Peyer's patch (tissue), 4 donors: ENCODE measurements around the gene C18orf63. TPM values are rescaled to one million over a fixed set of nuclear protein-coding genes. Genes with fewer than 3 reads are reported as not detected.

ENCODE experiments used
- DNase-seq, 3 donors: peaks; one replicate each; pipeline ENCODE4 v3.0.0-alpha.2; 2017 to 2019
- H3K27ac ChIP-seq, 4 donors: fragments of 200-600 bp; sonication (generic); one replicate each; pipeline ENCODE4 v1.5.1; 2016 to 2019
- H3K27me3 ChIP-seq, 2 donors: fragments of 200-600 bp; sonication (generic); one replicate each; pipeline ENCODE4 v1.5.1; 2019
- H3K36me3 ChIP-seq, 3 donors: fragments of 200-600 bp; sonication (generic); one replicate each; pipeline ENCODE4 v1.5.1; 2016 to 2019
- H3K4me1 ChIP-seq, 4 donors: fragments of 200-600 bp; sonication (generic); one replicate each; pipeline ENCODE4 v1.5.1; 2016 to 2019
- H3K4me3 ChIP-seq, 4 donors: fragments of 200-600 bp; sonication (generic); 1 replicate in 3 of 4; 2 replicates in 1 of 4; pipeline ENCODE4 v1.5.1; 2016 to 2019; ENCODE audit warnings: mild to moderate bottlenecking in 1 of 4
- H3K9me3 ChIP-seq, 4 donors: fragments of 200-600 bp; sonication (generic); one replicate each; pipeline ENCODE4 v1.5.1; 2016 to 2019; ENCODE audit warnings: mild to moderate bottlenecking in 1 of 4
- POLR2A ChIP-seq, 2 donors: fragments of 450-650 bp; IDR thresholded peaks; one replicate each; pipeline ENCODE4 v1.5.1; 2017; ENCODE audit warnings: antibody characterized with exemption in 2 of 2, mild to moderate bottlenecking in 2 of 2, moderate library complexity in 2 of 2
- total RNA-seq, 4 donors: library from RNA; depleted of rRNA; stranded (reverse); fragments of >200 nt; gene quantifications; one replicate each; pipeline ENCODE4 v1.1.0, GENCODE V29; 2016
- TF ChIP-seq, protein P1 (sequence below), 6 experiments: fragments of 450-650 bp in 4 of 6; fragments of 200-600 bp in 2 of 6; sonication (generic) in 1 of 6; IDR thresholded peaks; one replicate each; pipeline ENCODE4 v1.5.1; 2017 to 2019; ENCODE audit warnings: antibody characterized with exemption in 6 of 6, mild to moderate bottlenecking in 3 of 6, moderate library complexity in 1 of 6

The C18orf63 gene
- total RNA-seq, 4 donors from 2014 or later = not detected

DNA sequence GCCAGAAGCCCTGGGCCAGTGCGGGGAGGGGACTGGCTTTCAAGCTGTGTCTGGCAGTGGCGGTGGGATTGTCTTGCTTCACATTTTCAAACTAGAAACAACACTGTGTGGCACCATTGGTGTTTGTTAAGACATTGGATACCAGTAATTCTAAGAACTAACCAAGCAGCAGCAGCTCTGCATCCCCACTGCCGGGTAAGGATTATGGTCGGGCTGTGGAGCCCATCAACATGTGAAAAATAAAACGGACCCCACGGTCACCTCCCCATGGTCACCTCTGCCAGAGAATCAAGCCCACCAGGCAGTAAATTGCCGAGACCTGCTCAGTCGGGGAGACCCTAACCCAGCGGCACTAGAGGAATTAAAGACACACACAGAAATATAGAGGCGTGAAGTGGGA, 65.3 kb downstream of the C18orf63 start:
- DNase-seq = peak in 1 of 3 donors; percentile 42
- H3K27ac ChIP-seq = no peak overlapping the region
- TF ChIP-seq, protein P1, sequence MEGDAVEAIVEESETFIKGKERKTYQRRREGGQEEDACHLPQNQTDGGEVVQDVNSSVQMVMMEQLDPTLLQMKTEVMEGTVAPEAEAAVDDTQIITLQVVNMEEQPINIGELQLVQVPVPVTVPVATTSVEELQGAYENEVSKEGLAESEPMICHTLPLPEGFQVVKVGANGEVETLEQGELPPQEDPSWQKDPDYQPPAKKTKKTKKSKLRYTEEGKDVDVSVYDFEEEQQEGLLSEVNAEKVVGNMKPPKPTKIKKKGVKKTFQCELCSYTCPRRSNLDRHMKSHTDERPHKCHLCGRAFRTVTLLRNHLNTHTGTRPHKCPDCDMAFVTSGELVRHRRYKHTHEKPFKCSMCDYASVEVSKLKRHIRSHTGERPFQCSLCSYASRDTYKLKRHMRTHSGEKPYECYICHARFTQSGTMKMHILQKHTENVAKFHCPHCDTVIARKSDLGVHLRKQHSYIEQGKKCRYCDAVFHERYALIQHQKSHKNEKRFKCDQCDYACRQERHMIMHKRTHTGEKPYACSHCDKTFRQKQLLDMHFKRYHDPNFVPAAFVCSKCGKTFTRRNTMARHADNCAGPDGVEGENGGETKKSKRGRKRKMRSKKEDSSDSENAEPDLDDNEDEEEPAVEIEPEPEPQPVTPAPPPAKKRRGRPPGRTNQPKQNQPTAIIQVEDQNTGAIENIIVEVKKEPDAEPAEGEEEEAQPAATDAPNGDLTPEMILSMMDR (IDR thresholded peaks at IDR 0.05) = no peak
- TF ChIP-seq POLR2A (IDR thresholded peaks at IDR 0.05) = no peak
- H3K36me3 ChIP-seq = no peaks in the 10 kb centered on the region
- no peaks in the 10 kb centered on the region for H3K4me1 ChIP-seq
- H3K4me3 ChIP-seq = no peak overlapping the region
- no peaks in the 10 kb centered on the region for H3K9me3 ChIP-seq
- no peaks in the 10 kb centered on the region for H3K27me3 ChIP-seq

DNA sequence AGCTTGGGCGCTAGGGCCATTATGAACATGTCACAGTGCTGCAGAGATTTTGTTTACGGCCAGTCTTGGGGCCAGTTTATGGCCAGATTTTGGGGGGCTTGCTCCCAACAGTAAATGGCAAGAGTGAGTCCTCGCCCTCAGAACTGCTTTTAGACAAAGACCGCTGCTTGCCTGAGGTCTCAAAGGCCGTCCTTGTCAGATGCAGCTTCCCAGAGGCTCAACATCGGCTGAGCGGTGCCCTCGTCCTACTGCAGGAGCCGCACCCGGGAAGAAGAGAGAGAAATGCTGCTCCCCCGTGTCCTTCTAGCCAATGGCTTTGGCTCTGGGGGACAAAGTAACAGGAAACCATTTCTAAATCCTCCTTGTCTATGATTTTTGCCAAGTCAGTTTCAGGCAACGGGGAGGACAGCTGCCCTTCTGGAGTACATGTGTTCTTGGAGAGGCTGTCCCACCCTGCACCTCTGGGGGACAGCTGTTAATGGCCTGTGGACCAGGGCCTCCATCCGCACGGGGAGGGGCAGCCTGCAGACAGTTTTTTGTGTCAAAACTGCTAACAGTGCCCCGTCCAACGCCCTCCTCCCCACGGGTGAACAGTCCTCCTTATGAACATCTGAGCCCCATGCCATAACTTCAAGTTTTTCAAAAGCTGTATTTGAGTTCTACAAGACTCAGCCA, 66.1 kb downstream of the C18orf63 start:
- TF ChIP-seq, protein P1 (IDR thresholded peaks at IDR 0.05) = no peak
- no peak for TF ChIP-seq POLR2A (IDR thresholded peaks at IDR 0.05)
- H3K4me1 ChIP-seq = no peaks in the 10 kb centered on the region

DNA sequence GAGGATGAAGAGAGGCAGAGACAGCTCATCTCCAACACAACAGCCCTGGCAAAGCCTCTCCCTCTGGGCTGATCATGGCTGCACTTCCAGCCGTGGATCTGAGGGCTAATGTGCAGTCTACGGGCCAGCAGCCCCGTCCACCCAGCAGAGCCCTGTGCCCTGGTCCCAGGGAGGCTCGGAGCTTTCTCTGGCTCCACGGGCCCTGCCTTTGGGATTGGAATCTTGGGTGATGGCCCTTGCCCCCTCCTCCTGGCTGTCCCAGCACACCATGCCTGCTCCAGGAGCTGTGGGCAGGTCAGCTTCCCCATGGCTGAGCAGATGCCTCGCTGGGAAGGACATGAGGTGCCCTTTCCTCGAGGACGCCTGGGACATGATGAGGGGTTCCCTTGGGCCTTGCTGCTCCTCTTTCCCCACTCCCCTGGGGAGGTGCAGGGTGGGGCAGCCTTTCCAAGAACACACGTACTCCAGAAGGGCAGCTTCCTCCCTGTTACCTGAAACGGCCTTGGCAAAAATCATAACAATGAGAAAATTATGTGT, 66.9 kb downstream of the C18orf63 start:
- H3K27ac ChIP-seq = no peak overlapping the region
- H3K27me3 ChIP-seq = no peaks in the 10 kb centered on the region
- no peaks in the 10 kb centered on the region for H3K36me3 ChIP-seq
- DNase-seq = peak in 1 of 3 donors; percentile 42
- no peaks in the 10 kb centered on the region for H3K9me3 ChIP-seq
- TF ChIP-seq POLR2A (IDR thresholded peaks at IDR 0.05) = no peak
- TF ChIP-seq, protein P1 (IDR thresholded peaks at IDR 0.05) = no peak
- no peak overlapping the region for H3K4me3 ChIP-seq
- no peaks in the 10 kb centered on the region for H3K4me1 ChIP-seq

More for the DNA sequence above, 66.1 kb downstream of the C18orf63 start:
- H3K27me3 ChIP-seq = no peaks in the 10 kb centered on the region
- H3K9me3 ChIP-seq = no peaks in the 10 kb centered on the region
- no peaks in the 10 kb centered on the region for H3K36me3 ChIP-seq
- no peak overlapping the region for H3K27ac ChIP-seq
- H3K4me3 ChIP-seq = no peak overlapping the region
- peak in 1 of 3 donors; percentile 39 for DNase-seq

DNA sequence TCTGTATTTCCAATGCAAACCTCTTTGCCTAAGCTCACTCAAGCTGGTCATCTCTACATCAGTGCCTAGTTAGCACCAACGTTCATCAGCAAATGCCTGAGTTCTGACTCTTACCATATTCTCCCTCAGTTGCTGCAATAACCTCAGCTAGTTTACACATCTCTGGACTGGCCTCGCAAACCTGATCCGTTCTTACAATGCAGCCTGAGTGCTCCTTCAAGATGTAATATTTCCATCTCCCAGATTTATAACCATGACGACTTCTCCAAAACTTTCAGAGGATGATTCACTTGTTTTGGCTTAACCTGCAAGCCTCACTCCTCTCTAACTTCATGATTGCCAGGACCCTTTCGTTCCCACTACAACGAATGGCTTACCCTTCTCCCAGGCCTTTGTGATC, 71.7 kb downstream of the C18orf63 start:
- no peak for DNase-seq
- Histone ChIP-seq H3K27me3 (no peaks in the 10 kb centered on the region), H3K9me3 (no peaks in the 10 kb centered on the region), H3K36me3 (no peaks in the 10 kb centered on the region), H3K27ac (no peak overlapping the region), H3K4me1 (no peaks in the 10 kb centered on the region), H3K4me3 (no peak overlapping the region)
- TF ChIP-seq POLR2A (IDR thresholded peaks at IDR 0.05) = no peak
- TF ChIP-seq, protein P1 (IDR thresholded peaks at IDR 0.05) = no peak

DNA sequence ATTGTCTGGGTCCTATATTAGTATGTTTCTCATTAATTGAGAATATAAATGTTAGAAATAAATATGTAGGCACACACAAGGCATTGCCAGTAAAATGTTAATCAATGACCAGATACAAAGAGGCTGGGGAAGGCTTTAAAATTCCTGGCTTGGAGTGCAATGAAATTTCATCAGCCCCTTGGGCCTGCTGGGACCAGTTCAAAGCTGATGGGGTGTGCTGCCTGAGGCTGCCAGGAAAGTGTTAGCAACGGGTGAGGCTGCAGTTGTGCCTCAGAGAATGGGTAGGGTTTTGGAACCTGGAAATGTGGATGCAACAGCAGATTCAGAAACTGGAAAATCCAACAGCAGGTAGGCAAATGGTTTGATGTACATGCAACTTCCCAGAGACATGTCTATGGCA, 72.6 kb downstream of the C18orf63 start:
- no peaks in the 10 kb centered on the region for H3K4me1 ChIP-seq
- TF ChIP-seq POLR2A (IDR thresholded peaks at IDR 0.05) = no peak
- TF ChIP-seq, protein P1 (IDR thresholded peaks at IDR 0.05) = no peak
- no peaks in the 10 kb centered on the region for H3K27me3 ChIP-seq
- H3K4me3 ChIP-seq = no peak overlapping the region
- H3K36me3 ChIP-seq = no peaks in the 10 kb centered on the region
- H3K27ac ChIP-seq = no peak overlapping the region
- H3K9me3 ChIP-seq = no peaks in the 10 kb centered on the region
- DNase-seq = no peak
